HPDE6-E6E7 (cell line): ENCODE measurements around the gene SNAP29.
"Not testable (repeated sequence)": the region's sequence is repeated elsewhere in the genome, so short reads cannot be mapped to it uniquely, and the experiment has no call there.

Source experiments
- DNase-seq: peaks from one replicate; pipeline ENCODE4 v3.0.0; 2011; ENCODE audit warnings: missing footprints; ENCODE audit errors: extremely low spot score

Gene SNAP29

DNA sequence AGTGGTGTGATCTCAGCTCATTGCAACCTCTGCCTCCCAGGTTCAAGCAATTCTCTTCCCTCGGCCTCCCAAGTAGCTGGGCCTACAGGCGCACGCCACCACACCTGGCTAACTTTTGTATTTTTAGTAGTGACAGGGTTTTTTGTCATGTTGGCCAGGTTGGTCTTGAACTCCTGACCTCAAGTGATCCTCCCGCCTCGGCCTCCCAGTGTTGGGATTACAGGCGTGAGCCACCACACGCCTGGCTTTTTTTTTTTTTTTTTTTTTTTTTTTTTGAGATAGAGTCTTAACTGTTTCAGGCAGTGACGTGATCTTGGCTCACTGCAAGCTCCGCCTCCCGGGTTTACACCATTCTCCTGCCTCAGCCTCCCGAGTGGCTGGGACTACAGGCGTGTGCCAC is 71.6 kb downstream of the SNAP29 start:
- not testable (repeated sequence) for DNase-seq

DNA sequence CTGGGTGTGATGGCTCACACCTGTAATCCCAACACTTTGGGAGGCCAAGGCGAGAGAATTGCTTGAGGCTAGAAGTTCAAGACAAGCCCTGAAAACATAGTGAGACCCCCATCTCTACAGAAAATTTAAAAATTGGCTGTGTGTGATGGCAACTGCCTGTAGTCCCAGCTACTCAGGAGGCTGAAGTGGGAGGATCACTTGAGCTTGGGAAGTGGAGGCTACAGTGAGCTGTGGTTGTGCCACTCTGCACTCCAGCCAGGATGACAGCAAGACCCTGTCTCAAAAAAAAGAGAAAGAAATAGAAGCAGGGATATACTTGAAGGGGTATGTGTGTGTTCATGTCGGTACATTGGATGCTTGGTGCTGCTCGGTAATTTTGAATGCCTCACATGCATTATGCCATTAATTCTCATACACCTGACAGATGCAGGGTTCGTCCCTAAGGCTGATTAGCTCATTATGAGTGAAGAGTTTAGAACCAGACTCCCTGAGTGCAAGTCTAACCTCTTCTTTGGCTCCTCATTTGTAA is 72.4 kb downstream of the SNAP29 start:
- DNase-seq = no peak

DNA sequence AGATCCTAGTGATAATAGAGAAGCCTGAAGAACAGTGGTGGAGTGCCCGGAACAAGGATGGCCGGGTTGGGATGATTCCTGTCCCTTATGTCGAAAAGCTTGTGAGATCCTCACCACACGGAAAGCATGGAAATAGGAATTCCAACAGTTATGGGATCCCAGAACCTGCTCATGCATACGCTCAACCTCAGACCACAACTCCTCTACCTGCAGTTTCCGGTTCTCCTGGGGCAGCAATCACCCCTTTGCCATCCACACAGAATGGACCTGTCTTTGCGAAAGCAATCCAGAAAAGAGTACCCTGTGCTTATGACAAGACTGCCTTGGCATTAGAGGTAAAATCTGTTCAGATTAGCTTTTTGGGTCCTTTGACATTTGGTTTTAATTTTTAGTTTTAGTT is 75.1 kb downstream of the SNAP29 start:
- DNase-seq = no peak

DNA sequence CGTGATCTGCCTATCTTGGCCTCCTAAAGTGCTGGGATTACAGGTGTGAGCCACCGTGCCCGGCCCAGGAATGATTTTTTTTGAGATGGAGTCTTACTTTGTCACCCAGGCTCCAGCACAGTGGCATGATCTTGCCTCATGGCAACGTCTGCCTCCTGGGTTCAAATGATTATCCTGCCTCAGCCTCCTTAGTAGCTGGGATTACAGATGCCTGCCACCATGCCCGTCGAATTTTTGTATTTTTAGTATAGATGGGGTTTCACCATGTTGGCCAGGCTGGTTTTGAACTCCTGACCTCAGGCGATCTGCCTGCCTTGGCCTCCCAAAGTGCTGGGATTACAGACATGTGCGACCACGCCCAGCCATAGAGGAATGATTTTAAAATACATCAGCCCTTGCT is 76.2 kb downstream of the SNAP29 start:
- not testable (repeated sequence) for DNase-seq

DNA sequence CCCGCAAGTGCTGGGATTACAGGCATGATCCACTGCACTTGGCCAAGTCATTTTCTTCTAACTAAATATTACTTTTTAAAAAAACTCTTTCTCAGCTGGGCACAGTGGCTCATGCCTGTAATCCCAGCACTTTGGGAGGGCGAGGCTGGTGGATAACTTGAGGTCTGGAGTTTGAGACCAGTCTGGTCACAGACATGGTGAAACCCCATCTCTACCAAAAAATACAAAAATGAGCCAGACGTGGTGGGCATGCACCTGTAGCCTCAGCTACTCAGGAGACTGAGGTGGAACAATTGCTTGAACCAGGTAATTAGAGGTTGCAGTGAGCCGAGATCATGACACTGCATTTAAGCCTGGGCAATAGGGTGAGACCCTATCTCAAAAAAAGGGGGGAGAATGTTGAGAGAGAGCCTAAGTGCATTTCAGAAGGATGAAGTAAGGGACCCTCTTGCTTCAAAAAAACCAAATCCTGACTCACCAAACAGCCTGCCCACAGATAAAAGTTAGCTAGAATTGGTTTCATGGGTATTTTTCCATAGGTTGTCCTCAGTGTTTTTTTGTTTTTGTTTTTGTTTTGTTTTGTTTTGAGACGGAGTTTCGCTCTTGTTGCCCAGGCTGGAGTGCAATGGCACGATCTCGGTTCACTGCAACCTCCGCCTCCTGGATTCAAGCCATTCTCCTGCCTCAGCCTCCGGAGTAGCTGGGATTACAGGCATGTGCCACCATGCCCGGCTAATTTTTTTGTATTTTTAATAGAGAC is 77.2 kb downstream of the SNAP29 start:
- DNase-seq = not testable (repeated sequence)

DNA sequence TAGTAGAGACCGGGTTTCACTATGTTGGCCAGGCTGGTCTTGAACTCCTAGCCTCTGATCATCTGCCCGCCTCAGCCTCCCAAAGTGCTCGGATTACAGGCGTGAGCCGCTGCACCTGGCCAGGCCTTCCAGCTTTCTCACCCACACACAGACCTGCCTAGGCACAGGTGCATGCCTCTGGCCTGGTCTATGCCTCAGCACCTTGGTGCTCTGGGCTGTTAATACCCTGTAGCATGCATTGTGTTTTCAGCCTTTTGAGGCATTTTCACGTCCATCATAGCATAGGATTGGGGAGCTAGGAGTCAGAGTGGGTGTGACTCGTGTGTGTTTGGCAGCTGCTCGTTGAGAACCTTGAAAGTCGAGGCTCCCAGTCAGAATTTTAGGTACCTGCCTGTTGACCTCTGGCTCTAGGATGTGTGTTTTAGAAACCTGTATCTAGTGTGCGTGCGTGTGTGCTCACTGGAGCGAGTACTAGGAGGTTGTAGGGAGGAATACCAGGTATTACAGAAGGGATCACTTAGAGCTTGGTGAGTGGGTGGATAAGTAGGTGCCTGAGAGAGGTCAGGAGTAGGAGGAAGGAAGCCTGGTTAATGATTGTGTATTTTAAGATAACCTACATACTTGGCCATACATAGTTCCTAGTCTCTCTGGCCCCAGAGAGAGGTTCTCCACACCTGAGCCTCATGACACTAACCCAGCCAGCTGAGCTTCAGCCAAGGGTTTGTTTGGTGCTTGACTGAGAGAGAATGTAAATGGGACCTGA is 78.4 kb downstream of the SNAP29 start:
- no peak for DNase-seq

DNA sequence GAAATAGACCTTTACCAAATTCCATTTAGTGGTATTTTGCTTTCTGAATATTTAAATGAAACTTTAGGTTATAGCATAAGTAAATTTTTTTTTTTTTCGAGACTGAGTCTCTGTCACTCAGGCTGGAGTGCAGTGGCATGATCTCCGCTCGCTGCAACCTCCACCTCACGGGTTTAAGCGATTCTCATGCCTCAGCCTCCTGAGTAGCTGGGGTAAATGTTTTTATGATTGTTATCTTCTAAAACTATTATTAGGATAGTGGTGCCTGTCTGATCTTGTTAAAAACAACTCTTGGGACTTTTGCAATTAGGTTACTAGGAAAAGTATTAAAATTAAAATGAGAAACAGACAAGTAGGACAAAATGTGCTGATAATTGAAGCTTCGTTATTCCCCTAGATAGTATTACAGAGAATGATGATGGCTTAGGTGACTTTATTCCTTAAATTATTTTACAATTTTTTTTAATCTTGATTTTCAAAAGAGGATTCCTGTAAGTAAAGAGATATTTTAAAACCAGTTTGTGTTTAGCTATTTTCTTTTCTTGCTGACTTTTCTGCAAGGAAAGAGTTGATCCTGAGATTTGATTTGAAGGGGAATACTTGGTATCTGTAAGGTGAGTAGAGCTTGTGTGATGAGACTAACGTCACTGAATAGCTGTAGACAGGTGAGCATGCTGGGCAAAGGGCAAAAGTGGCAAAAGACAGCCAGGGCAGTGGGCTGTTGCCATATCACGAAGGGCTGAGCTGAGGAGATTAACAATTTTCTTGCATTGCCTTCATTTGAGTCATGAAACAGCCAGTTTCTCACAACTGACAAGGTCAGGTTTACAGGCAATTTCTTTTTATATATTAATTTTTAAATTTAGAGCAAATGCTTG is 79.2 kb downstream of the SNAP29 start:
- no peak for DNase-seq

DNA sequence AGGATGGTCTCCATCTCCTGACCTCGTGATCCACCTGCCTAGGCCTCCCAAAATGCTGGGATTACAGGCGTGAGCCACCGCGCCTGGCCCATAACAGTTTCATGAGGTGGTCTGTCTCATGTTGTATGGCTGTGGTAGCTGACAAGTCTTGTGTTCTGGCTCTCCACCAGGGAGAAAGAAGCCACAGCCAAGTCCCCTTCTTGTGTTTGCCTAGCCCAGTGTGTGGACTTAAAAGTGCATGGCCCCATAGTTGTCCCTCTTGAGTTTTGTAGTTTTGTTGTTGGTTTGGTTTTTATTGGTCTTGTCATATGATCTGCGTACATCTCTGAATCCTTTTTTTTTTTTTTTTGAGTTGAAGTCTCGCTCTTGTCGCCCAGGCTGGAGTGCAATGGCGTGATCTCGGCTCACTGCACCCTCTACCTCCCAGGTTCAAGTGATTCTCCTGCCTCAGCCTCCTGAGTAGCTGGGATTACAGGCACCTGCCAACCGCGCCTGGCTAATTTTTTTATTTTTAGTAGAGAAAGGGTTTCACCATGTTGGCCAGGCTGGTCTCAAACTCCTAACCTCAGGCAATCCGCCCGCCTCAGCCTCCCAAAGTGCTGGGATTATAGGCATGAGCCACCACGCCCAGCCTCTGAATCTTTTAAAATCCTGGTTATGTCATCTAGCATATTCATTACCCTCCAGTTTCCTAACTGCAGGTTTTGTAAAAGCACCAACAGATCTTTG is 80.8 kb downstream of the SNAP29 start:
- DNase-seq = not testable (repeated sequence)

DNA sequence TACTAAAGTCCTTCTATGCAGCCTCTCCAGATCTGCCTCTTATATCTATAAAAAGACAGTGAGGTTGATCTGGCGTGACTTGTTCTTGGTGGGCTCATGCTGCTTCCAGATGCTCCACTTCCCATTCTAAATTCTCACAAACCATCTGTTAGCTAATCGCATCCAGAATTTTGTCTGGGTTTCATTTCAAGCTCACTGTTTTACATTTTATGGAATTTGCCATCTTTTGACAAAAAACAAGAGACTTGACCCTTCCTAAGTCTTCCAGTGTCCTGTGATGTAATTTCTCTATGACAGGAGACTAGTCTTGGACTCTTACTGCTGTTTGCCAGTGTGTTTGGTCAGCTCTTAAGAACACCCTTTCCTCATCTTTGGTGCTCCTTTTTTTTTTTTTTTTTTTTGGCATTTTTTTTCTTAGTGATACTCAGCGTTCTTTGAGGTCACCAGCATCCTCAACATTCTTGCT is 81.4 kb downstream of the SNAP29 start:
- DNase-seq = no peak
